ENCODE results near the gene NOS2.

NOS2 gene

GRCh38 chr17:27807567-27808470, 7.5 kb upstream of the NOS2 start:
- peak; percentile 61 to 62 for DNase-seq
- TF ChIP-seq POLR2A (IDR thresholded peaks at IDR 0.05; ENCODE audit: low read length) (no peak), GATA1 (IDR thresholded peaks at IDR 0.05; ENCODE audit: low read depth, low read length) (no peak)

- TF ChIP-seq POLR2A (IDR thresholded peaks at IDR 0.05; ENCODE audit: low read length): no peak
- TF ChIP-seq GATA1 (IDR thresholded peaks at IDR 0.05; ENCODE audit: low read depth, low read length): no peak
These were observed 5.3 kb upstream of the NOS2 start for GRCh38 chr17:27805520-27806146.

DNA sequence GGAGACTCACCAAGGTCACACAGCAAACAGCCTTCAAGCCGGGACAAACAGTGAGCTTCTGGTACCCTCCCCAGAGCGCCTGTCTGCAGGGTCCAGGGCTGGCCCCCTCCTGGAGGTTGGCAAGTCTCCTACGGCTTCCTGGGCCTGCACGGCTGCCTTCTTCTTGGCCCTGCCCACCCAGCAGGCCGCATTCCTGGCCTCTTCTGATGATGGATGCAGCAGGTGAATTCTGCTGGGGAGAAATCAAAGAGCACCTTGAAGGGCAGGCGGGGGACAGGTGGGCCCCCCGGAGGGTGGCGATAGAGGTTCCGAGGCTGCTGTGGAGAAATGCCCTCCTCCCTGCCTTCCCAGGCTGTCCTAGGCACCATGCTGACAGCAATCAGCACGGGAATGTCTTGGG, 3.8 kb upstream of the NOS2 start:
- TF ChIP-seq POLR2A (IDR thresholded peaks at IDR 0.05; ENCODE audit: low read length): no peak
- TF ChIP-seq GATA1 (IDR thresholded peaks at IDR 0.05; ENCODE audit: low read depth, low read length): no peak
- no peak for DNase-seq

More at GRCh38 chr17:27805520-27806146, 5.3 kb upstream of the NOS2 start:
- DNase-seq: peak; percentile 82 to 91

DNA sequence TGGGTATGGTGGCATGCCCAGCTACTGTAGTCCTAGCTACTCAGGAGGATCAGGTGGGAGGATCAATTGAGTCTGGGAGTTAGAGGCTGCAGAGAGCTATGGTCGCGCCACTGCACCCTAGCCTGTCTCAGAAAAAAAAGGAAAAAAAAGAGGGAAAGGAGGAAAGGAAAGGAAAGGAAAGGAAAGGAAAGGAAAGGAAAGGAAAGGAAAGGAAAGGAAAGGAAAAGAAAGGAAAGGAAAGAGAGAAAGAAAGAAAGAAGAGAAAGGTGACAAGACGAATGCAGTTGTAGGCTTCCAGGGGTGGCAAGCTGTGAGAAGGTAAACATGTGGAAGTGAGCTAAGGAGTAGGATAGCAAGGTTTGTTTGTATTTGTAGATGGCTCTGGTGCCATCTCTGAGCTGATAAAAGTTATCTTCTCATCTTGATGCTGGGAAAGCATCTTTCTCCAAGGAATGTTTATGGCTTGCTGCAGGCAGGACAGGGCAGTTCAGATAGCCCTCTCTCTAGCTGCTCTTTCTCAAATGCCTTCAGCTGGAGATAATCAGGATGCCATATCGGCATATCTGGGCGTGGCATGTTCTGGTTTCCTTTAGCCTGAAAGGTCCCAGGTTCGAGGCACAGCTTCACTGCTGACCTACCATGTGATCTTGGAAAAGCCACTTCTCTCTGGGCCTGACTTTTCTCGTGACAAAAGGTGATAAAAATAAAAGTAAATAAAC, 2.8 kb upstream of the NOS2 start:
- peak in 1 of 2 experiments; percentile 3 for DNase-seq
- TF ChIP-seq GATA1 (IDR thresholded peaks at IDR 0.05; ENCODE audit: low read depth, low read length) (no peak), POLR2A (IDR thresholded peaks at IDR 0.05; ENCODE audit: low read length) (no peak)

- TF ChIP-seq POLR2A (IDR thresholded peaks at IDR 0.05; ENCODE audit: low read length): no peak
- no peak for TF ChIP-seq GATA1 (IDR thresholded peaks at IDR 0.05; ENCODE audit: low read depth, low read length)
- no peak for DNase-seq
These were observed 1.7 kb upstream of the NOS2 start for GRCh38 chr17:27802033-27802432.

DNA sequence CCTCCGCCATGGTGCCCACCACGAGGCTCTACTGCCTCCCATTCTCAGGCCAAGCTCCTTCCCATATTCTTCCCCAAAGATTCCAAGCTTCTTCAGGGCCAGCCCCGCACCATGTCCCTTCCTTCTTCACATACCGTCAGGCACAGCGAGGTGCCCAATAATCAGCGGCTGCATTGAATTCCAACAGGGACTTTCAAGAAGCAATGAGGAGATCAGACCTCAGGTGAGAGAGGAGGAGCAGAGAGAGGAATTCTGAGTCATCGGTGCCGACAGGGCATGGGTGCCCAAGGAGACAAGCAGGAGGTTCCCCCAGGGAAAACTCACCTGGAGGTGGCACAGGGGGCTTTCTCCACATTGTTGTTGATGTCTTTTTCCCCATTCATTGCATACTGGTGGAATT, 2.0 kb downstream of the NOS2 start:
- TF ChIP-seq POLR2A (IDR thresholded peaks at IDR 0.05; ENCODE audit: low read length) (no peak), GATA1 (IDR thresholded peaks at IDR 0.05; ENCODE audit: low read depth, low read length) (no peak)
- DNase-seq: no peak

GRCh38 chr17:27797390-27798091, 2.8 kb downstream of the NOS2 start:
- peak in 1 of 2 experiments; percentile 12 for DNase-seq
- TF ChIP-seq GATA1 (IDR thresholded peaks at IDR 0.05; ENCODE audit: low read depth, low read length) (no peak), POLR2A (IDR thresholded peaks at IDR 0.05; ENCODE audit: low read length) (no peak)

GRCh38 chr17:27793906-27794569, 6.3 kb downstream of the NOS2 start:
- no peak for TF ChIP-seq GATA1 (IDR thresholded peaks at IDR 0.05; ENCODE audit: low read depth, low read length)
- no peak for TF ChIP-seq POLR2A (IDR thresholded peaks at IDR 0.05; ENCODE audit: low read length)
- DNase-seq: no peak

- peak; percentile 8 to 23 for DNase-seq
- no peak for TF ChIP-seq GATA1 (IDR thresholded peaks at IDR 0.05; ENCODE audit: low read depth, low read length)
- TF ChIP-seq POLR2A (IDR thresholded peaks at IDR 0.05; ENCODE audit: low read length): no peak
These were observed 7.0 kb downstream of the NOS2 start for GRCh38 chr17:27793168-27793905.

- TF ChIP-seq GATA1 (IDR thresholded peaks at IDR 0.05; ENCODE audit: low read depth, low read length) (no peak), POLR2A (IDR thresholded peaks at IDR 0.05; ENCODE audit: low read length) (no peak)
- DNase-seq: no peak
These were observed 8.2 kb downstream of the NOS2 start for GRCh38 chr17:27792095-27792494.

- DNase-seq: no peak
- TF ChIP-seq POLR2A (IDR thresholded peaks at IDR 0.05; ENCODE audit: low read length): no peak
- TF ChIP-seq GATA1 (IDR thresholded peaks at IDR 0.05; ENCODE audit: low read depth, low read length): no peak
These were observed 11.4 kb downstream of the NOS2 start for GRCh38 chr17:27788919-27789318.
